Liver (tissue), 9 donors: Measurements from ENCODE around the gene PDE10A. TPM values are rescaled to one million over a fixed set of nuclear protein-coding genes. Genes with fewer than 3 reads are reported as not detected.

Experiments used
- DNase-seq: peaks from one replicate; pipeline ENCODE4 v3.0.0-alpha.2; 2017; ENCODE audit warnings: low spot score
- H3K27ac ChIP-seq, 2 donors: one replicate each; pipeline ENCODE4 v1.7.0; 2013; ENCODE audit warnings: inconsistent platforms in 2 of 2, low read length in 2 of 2, control low read depth in 1 of 2, low read depth in 1 of 2, mild to moderate bottlenecking in 1 of 2
- H3K27me3 ChIP-seq, 4 donors: one replicate each; pipeline versions ENCODE4 v1.6.1 to v1.7.0; 2013; ENCODE audit warnings: low read length in 3 of 4, inconsistent platforms in 1 of 4, mild to moderate bottlenecking in 1 of 4, moderate library complexity in 1 of 4; ENCODE audit not compliant: control insufficient read depth in 4 of 4, insufficient read depth in 4 of 4
- H3K36me3 ChIP-seq, 4 donors: one replicate each; pipeline versions ENCODE4 v1.6.1 to v1.7.0; 2013; ENCODE audit warnings: low read length in 3 of 4, mild to moderate bottlenecking in 3 of 4, low read depth in 1 of 4, moderate library complexity in 1 of 4; ENCODE audit not compliant: control insufficient read depth in 4 of 4, insufficient read depth in 3 of 4
- H3K4me1 ChIP-seq, 4 donors: one replicate each; pipeline versions ENCODE4 v1.6.1 to v1.7.0; 2013; ENCODE audit warnings: low read length in 3 of 4, mild to moderate bottlenecking in 3 of 4, moderate library complexity in 1 of 4; ENCODE audit not compliant: control insufficient read depth in 4 of 4, insufficient read depth in 4 of 4
- H3K4me3 ChIP-seq, 3 donors: one replicate each; pipeline versions ENCODE4 v1.6.1 to v1.7.0; 2013; ENCODE audit warnings: low read length in 3 of 3, control low read depth in 1 of 3, low read depth in 1 of 3, mild to moderate bottlenecking in 1 of 3
- H3K9ac ChIP-seq, 2 donors: one replicate each; pipeline ENCODE4 v1.7.0; 2013; ENCODE audit warnings: low read length in 2 of 2, mild to moderate bottlenecking in 2 of 2, moderate library complexity in 2 of 2, control low read depth in 1 of 2, low read depth in 1 of 2
- H3K9me3 ChIP-seq, 4 donors: one replicate each; pipeline versions ENCODE4 v1.6.1 to v1.7.0; 2013; ENCODE audit warnings: low read length in 3 of 4; ENCODE audit not compliant: control insufficient read depth in 4 of 4
- ATF3 ChIP-seq: IDR thresholded peaks from 2 replicates; pipeline ENCODE4 v1.6.1; 2016; ENCODE audit warnings: antibody characterized with exemption
- CTCF ChIP-seq: fragments of 150-350 bp; IDR thresholded peaks from 2 replicates; pipeline ENCODE4 v1.5.1; 2017; ENCODE audit warnings: improper control_type of control experiment, low read depth, low read length; ENCODE audit not compliant: missing input control
- EGR1 ChIP-seq, 2 donors: IDR thresholded peaks; 2 replicates each; pipeline ENCODE4 v1.6.1; 2016 to 2018; ENCODE audit warnings: antibody characterized with exemption in 2 of 2, low read depth in 2 of 2
- FOXA1 ChIP-seq: IDR thresholded peaks from 2 replicates; pipeline ENCODE4 v1.6.1; 2016; ENCODE audit warnings: antibody characterized with exemption
- FOXA2 ChIP-seq: IDR thresholded peaks from 2 replicates; pipeline ENCODE4 v1.6.1; 2016; ENCODE audit warnings: antibody characterized with exemption
- GABPA ChIP-seq, 2 donors: IDR thresholded peaks in 1 of 2; conservative IDR thresholded peaks in 1 of 2; 2 replicates each; pipeline ENCODE4 v1.6.1; 2016; ENCODE audit warnings: antibody characterized with exemption in 2 of 2, mild to moderate bottlenecking in 1 of 2, moderate library complexity in 1 of 2
- HNF4A ChIP-seq, 2 donors: conservative IDR thresholded peaks; 2 replicates each; pipeline ENCODE4 v1.6.1; 2016; ENCODE audit warnings: antibody characterized with exemption in 2 of 2, mild to moderate bottlenecking in 2 of 2
- HNF4G ChIP-seq: IDR thresholded peaks from 2 replicates; pipeline ENCODE4 v1.6.1; 2016; ENCODE audit warnings: antibody characterized with exemption
- MAX ChIP-seq: IDR thresholded peaks from 2 replicates; pipeline ENCODE4 v1.6.1; 2016; ENCODE audit warnings: antibody characterized with exemption
- NR2F2 ChIP-seq: IDR thresholded peaks from 2 replicates; pipeline ENCODE4 v1.6.1; 2016; ENCODE audit warnings: antibody characterized with exemption
- RAD21 ChIP-seq, 2 donors: IDR thresholded peaks; 2 replicates each; pipeline ENCODE4 v1.6.1; 2016; ENCODE audit warnings: antibody characterized with exemption in 2 of 2, mild to moderate bottlenecking in 2 of 2
- REST ChIP-seq: IDR thresholded peaks from 2 replicates; pipeline ENCODE4 v1.6.1; 2016; ENCODE audit warnings: antibody characterized with exemption, mild to moderate bottlenecking
- RXRA ChIP-seq, 2 donors: IDR thresholded peaks; 2 replicates each; pipeline ENCODE4 v1.6.1; 2017 to 2018; ENCODE audit warnings: antibody characterized with exemption in 2 of 2, mild to moderate bottlenecking in 1 of 2
- TAF1 ChIP-seq: conservative IDR thresholded peaks from 2 replicates; pipeline ENCODE4 v1.6.1; 2016; ENCODE audit warnings: antibody characterized with exemption, mild to moderate bottlenecking
- YY1 ChIP-seq: IDR thresholded peaks from 2 replicates; pipeline ENCODE4 v1.6.1; 2016; ENCODE audit warnings: antibody characterized with exemption, mild to moderate bottlenecking
- ZBTB33 ChIP-seq: IDR thresholded peaks from 2 replicates; pipeline ENCODE4 v1.6.1; 2016; ENCODE audit warnings: antibody characterized with exemption
- WGBS: extraction: QIAGEN DNeasy Blood & Tissue Kit; methylation state at CpG from one replicate; pipeline ENCODE4 v1.1.7; 2013; 5-methylcytosine and 5-hydroxymethylcytosine counted together
- polyA plus RNA-seq, 2 donors: library from polyadenylated mRNA; stranded (reverse) in 1 of 2; unstranded in 1 of 2; fragments of 200-250 nt in 1 of 2; fragments of >200 nt in 1 of 2; fragmentation: Nextera tagmentation in 1 of 2; extraction: Ambion mirVana in 1 of 2; gene quantifications; one replicate each; pipeline versions ENCODE4 v1.2.1 to v1.2.3, GENCODE V29; 2013 to 2015
- total RNA-seq, 2 donors: library from RNA; depleted of rRNA; stranded (reverse); fragments of >200 nt; gene quantifications; one replicate each; pipeline ENCODE4 v1.2.3, GENCODE V29; 2014
- donor health status: healthy.
- donor health status: healthy.
- donor health status: healthy.
- donor health status: healthy.
- donor health status: healthy.

Gene PDE10A
- total and polyA plus RNA-seq, 4 donors = 0.20 to 1.7 (median 0.47) TPM

GRCh38 chr6:165694296-165694695 is 31.3 kb upstream of the PDE10A start:
- DNase-seq = no peak
- no peak for TF ChIP-seq REST
- no peak for TF ChIP-seq HNF4G
- TF ChIP-seq RAD21 (IDR thresholded peaks at IDR 0.05) = no peak
- no peak for TF ChIP-seq GABPA (IDR thresholded peaks at IDR 0.05 in 1 of 2, conservative IDR thresholded peaks at IDR 0.05 in 1 of 2)
- no peak for TF ChIP-seq ZBTB33
- TF ChIP-seq EGR1 (IDR thresholded peaks at IDR 0.05; ENCODE audit: low read depth in 2 of 2) = no peak
- TF ChIP-seq HNF4A (conservative IDR thresholded peaks at IDR 0.05) = no peak
- no peak for TF ChIP-seq MAX
- TF ChIP-seq RXRA (IDR thresholded peaks at IDR 0.05) = no peak
- TF ChIP-seq ATF3 = no peak
- no peak for TF ChIP-seq YY1
- TF ChIP-seq FOXA1 = no peak
- TF ChIP-seq TAF1 = no peak
- no peak overlapping the region for H3K4me3 ChIP-seq
- H3K4me1 ChIP-seq = no peaks in the 10 kb centered on the region
- H3K9me3 ChIP-seq = no peaks in the 10 kb centered on the region
- no peaks in the 10 kb centered on the region for H3K27me3 ChIP-seq
- WGBS = 47% methylated on average over 12 of the region's 12 CpGs
- H3K9ac ChIP-seq = no peak overlapping the region
- H3K36me3 ChIP-seq = no peaks in the 10 kb centered on the region
- no peak overlapping the region for H3K27ac ChIP-seq

GRCh38 chr6:165692106-165692653 is 29.1 kb upstream of the PDE10A start:
- Histone ChIP-seq H3K9me3 (no peaks in the 10 kb centered on the region), H3K27ac (no peak overlapping the region), H3K4me1 (no peaks in the 10 kb centered on the region), H3K4me3 (no peak overlapping the region), H3K36me3 (no peaks in the 10 kb centered on the region), H3K27me3 (peaks cover 0 to 3% (median 0%) of the 10 kb centered on the region in 4 donors), H3K9ac (no peak overlapping the region)
- WGBS = 77% methylated on average over 11 of the region's 11 CpGs
- no peak for TF ChIP-seq NR2F2
- no peak for TF ChIP-seq MAX
- no peak for TF ChIP-seq TAF1
- TF ChIP-seq GABPA (IDR thresholded peaks at IDR 0.05 in 1 of 2, conservative IDR thresholded peaks at IDR 0.05 in 1 of 2) = no peak
- no peak for TF ChIP-seq CTCF
- TF ChIP-seq ATF3 = no peak
- no peak for TF ChIP-seq HNF4A (conservative IDR thresholded peaks at IDR 0.05)
- no peak for TF ChIP-seq HNF4G
- no peak for TF ChIP-seq FOXA2
- no peak for TF ChIP-seq RXRA (IDR thresholded peaks at IDR 0.05)
- DNase-seq = no peak
